KOPT-K1 (cell line): ENCODE measurements around the gene AGRN.
"Not testable (repeated sequence)": the region's sequence is repeated elsewhere in the genome, so short reads cannot be mapped to it uniquely, and the experiment has no call there.

Experiments
- H3K27ac ChIP-seq: fragments of 200-600 bp; sonication (generic); 2 replicates; pipeline ENCODE4 v1.5.1; 2016; ENCODE audit warnings: antibody characterized with exemption, mild to moderate bottlenecking, low read depth, low read length; ENCODE audit not compliant: poor library complexity, severe bottlenecking
- H3K36me3 ChIP-seq: fragments of 200-600 bp; sonication (generic); 2 replicates; pipeline ENCODE4 v1.5.1; 2017; ENCODE audit warnings: antibody characterized with exemption, mild to moderate bottlenecking, low read length, moderate library complexity; ENCODE audit not compliant: insufficient read depth
- H3K9me3 ChIP-seq: fragments of 200-600 bp; sonication (generic); 2 replicates; pipeline ENCODE4 v1.5.1; 2017; ENCODE audit warnings: antibody characterized with exemption, low read length, mild to moderate bottlenecking; ENCODE audit not compliant: insufficient read depth, poor library complexity, severe bottlenecking

AGRN gene

DNA sequence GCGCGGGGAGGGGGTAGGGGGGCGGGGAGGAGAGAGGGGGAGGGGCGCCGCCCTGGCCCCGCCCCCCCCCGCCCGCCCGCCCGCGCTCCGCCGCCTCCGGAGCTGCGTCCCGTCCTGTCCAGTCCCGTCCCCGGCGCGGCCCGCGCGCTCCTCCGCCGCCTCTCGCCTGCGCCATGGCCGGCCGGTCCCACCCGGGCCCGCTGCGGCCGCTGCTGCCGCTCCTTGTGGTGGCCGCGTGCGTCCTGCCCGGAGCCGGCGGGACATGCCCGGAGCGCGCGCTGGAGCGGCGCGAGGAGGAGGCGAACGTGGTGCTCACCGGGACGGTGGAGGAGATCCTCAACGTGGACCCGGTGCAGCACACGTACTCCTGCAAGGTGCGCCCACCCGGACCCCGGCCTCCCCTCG is at the start of gene AGRN:
AGRN (plus strand) TSS at position 121 of the 405 bp plus-strand sequence; CDS start at position 174, 53 bp downstream.
- no peaks in the 10 kb centered on the region for H3K36me3 ChIP-seq
- H3K9me3 ChIP-seq = no peaks in the 10 kb centered on the region
- H3K27ac ChIP-seq = no peak within 1 kb of the TSS

DNA sequence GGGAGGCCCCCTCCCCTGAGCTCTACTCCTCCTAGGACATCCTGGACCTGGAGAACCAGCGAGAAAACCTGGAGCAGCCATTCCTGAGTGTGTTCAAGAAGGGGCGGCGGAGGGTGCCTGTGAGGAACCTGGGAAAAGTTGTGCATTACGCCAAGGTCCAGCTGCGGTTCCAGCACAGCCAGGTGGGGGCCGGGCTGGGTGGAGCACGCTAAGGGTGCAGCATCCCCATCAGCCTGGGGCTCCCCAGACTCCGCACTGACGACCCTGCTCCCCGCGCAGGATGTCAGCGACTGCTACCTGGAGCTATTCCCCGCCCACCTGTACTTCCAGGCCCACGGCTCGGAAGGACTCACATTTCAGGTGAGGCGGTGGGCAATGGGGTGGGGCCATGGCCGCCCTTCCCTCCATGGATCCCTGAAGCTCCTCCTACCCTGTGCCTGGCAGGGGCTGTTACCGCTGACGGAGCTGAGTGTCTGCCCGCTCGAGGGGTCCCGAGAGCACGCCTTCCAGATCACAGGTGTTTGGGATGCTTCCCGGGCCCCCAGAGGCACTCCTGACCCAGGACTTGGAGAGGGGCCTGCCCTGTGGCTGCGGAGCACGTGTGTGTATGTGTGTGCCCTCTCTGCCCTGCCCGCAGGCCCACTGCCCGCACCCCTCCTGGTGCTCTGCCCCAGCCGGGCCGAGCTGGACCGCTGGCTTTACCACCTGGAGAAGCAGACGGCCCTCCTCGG is 49.5 kb upstream of the AGRN start:
- Histone ChIP-seq H3K9me3 (no peaks in the 10 kb centered on the region), H3K36me3 (no peaks in the 10 kb centered on the region), H3K27ac (no peak overlapping the region)

DNA sequence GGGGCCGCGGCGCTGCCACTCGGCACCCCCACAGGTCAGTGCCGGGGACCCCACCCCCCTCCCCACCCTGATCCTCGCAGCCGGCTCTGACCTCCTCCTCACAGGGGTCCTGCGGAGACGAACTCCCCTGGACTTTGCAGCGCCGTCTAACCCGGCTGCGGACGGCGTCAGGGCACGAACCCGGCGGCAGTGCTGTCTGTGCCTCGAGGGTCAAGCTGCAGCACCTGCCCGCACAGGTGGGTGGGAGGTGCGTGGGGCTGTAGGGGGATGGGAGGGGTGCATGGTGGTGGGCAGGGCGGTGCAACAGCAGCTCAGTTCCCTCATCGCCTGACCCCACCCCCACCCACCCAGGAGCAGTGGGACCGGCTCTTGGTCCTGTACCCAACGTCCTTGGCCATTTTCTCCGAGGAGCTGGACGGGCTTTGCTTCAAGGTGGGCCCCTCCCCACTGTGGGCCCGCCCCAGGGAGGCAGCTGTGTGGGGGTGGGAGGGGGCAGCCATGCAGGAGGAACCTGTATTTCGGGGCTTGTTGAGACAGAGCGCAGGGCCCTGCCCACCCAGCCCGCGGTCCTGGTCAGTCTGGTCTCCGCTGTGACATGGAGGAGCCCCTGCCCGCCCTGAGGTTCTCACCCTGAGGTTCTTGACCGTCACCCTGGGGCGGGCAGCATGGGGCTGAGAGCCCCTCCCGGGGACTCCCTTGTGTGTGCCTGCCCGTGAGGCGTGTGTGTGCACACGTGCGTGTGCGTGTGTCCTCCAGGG is 48.8 kb upstream of the AGRN start:
- Histone ChIP-seq H3K36me3 (no peaks in the 10 kb centered on the region), H3K27ac (no peak overlapping the region), H3K9me3 (no peaks in the 10 kb centered on the region)

- no peaks in the 10 kb centered on the region for H3K9me3 ChIP-seq
- no peak overlapping the region for H3K27ac ChIP-seq
- H3K36me3 ChIP-seq = no peaks in the 10 kb centered on the region
These were observed 48.0 kb upstream of the AGRN start for GRCh38 chr1:971751-972506.

- Histone ChIP-seq H3K36me3 (no peaks in the 10 kb centered on the region), H3K27ac (no peak overlapping the region), H3K9me3 (no peaks in the 10 kb centered on the region)
These were observed 47.0 kb upstream of the AGRN start for GRCh38 chr1:972726-973458.

- H3K27ac ChIP-seq = no peak overlapping the region
- H3K9me3 ChIP-seq = no peaks in the 10 kb centered on the region
- H3K36me3 ChIP-seq = no peaks in the 10 kb centered on the region
These were observed 46.2 kb upstream of the AGRN start for GRCh38 chr1:973459-974292.

- Histone ChIP-seq H3K9me3 (no peaks in the 10 kb centered on the region), H3K36me3 (no peaks in the 10 kb centered on the region), H3K27ac (no peak overlapping the region)
These were observed 45.7 kb upstream of the AGRN start for GRCh38 chr1:974293-974640.

DNA sequence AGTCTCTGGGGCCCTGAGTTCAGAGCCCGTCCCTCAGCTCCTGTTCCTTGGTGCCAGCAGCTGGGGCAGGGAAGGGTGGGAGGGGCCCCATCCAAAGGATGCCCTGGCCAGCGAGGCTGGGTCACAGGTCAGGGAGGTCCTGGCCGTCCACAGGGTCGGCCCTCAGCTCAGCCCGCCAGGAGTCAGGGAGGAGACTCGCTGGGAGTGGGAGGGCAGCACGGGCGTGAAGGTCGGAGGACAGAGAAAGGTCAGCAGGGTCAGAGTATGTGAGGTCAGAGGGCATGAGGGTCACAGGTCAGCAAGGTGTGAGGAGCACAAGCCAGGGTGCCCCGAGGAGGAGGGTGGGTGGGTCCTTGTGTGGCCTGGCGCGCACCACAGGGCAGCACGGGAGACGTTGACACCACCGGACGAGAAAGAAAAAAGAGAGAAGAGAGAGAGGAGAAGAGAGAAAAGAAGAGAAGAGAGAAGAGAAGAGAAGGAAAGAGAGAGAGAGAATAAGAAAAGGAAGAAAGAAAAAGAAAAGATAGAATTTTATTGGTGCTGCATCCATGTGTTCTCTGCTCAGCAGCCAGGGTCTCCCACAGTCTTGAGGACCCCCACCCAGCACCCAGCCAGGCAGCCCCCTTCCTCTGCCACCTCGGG is 45.1 kb upstream of the AGRN start:
- Histone ChIP-seq H3K27ac (no peak overlapping the region), H3K36me3 (no peaks in the 10 kb centered on the region), H3K9me3 (no peaks in the 10 kb centered on the region)

- H3K27ac ChIP-seq = no peak overlapping the region
- no peaks in the 10 kb centered on the region for H3K36me3 ChIP-seq
- H3K9me3 ChIP-seq = no peaks in the 10 kb centered on the region
These were observed 44.6 kb upstream of the AGRN start for GRCh38 chr1:975365-975764.

GRCh38 chr1:975896-976683 is 43.8 kb upstream of the AGRN start:
- Histone ChIP-seq H3K27ac (no peak overlapping the region), H3K9me3 (no peaks in the 10 kb centered on the region), H3K36me3 (no peaks in the 10 kb centered on the region)

- H3K9me3 ChIP-seq, H3K27ac ChIP-seq, H3K36me3 ChIP-seq: not testable (repeated sequence)
These were observed 43.1 kb upstream of the AGRN start for GRCh38 chr1:976791-977190.

DNA sequence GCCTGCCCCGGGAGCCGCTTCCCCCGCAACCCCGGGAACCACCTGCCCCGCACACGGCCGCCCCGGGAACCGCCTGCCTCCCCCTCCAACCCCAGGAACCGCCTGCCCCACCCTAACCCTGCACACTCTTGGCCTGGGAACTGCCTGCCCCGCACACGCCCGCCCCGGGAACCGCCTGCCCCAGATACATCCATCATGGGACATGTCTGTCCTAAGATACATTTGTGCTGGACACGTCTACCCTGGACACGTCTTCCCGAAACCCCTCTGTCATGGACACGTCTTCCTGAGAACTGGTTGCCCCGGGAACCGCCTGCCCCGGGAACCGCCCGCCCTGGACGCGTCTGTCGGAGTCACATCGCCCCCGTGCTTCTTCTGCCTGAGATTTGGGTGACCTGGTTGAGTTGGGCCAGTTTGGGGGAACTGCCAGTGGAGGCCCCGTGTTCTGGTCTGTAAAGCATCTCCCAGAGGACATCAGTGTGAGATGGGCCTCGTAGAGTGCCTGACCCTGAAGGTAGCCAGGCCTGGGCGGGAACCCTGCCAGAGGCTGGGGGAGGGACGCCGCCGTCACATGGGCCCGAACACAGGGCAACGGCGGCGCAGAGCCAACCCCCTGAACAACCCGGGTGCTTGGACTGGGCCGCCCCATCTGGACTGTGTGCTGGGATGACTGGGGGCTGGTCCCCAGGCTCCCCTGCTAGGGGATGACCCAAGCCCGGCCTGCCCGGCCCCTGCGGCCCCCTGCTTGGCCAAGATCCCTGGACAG is 41.7 kb upstream of the AGRN start:
- H3K27ac ChIP-seq = no peak overlapping the region
- H3K9me3 ChIP-seq = no peaks in the 10 kb centered on the region
- no peaks in the 10 kb centered on the region for H3K36me3 ChIP-seq
